Liver (tissue), 3 donors: ENCODE data around the gene STT3B.

Experiments used
- ATF3 ChIP-seq: IDR thresholded peaks from 2 replicates; pipeline ENCODE4 v1.6.1; 2016; ENCODE audit warnings: antibody characterized with exemption
- CTCF ChIP-seq: fragments of 150-350 bp; IDR thresholded peaks from 2 replicates; pipeline ENCODE4 v1.5.1; 2017; ENCODE audit warnings: improper control_type of control experiment, low read depth, low read length; ENCODE audit not compliant: missing input control
- EGR1 ChIP-seq, 2 donors: IDR thresholded peaks; 2 replicates each; pipeline ENCODE4 v1.6.1; 2016 to 2018; ENCODE audit warnings: antibody characterized with exemption in 2 of 2, low read depth in 2 of 2
- GABPA ChIP-seq, 2 donors: IDR thresholded peaks in 1 of 2; conservative IDR thresholded peaks in 1 of 2; 2 replicates each; pipeline ENCODE4 v1.6.1; 2016; ENCODE audit warnings: antibody characterized with exemption in 2 of 2, mild to moderate bottlenecking in 1 of 2, moderate library complexity in 1 of 2
- HNF4A ChIP-seq, 2 donors: conservative IDR thresholded peaks; 2 replicates each; pipeline ENCODE4 v1.6.1; 2016; ENCODE audit warnings: antibody characterized with exemption in 2 of 2, mild to moderate bottlenecking in 2 of 2
- RAD21 ChIP-seq, 2 donors: IDR thresholded peaks; 2 replicates each; pipeline ENCODE4 v1.6.1; 2016; ENCODE audit warnings: antibody characterized with exemption in 2 of 2, mild to moderate bottlenecking in 2 of 2
- REST ChIP-seq: IDR thresholded peaks from 2 replicates; pipeline ENCODE4 v1.6.1; 2016; ENCODE audit warnings: antibody characterized with exemption, mild to moderate bottlenecking
- RXRA ChIP-seq, 2 donors: IDR thresholded peaks; 2 replicates each; pipeline ENCODE4 v1.6.1; 2017 to 2018; ENCODE audit warnings: antibody characterized with exemption in 2 of 2, mild to moderate bottlenecking in 1 of 2
- SP1 ChIP-seq: IDR thresholded peaks from 2 replicates; pipeline ENCODE4 v1.6.1; 2018; ENCODE audit warnings: antibody characterized with exemption, mild to moderate bottlenecking
- donor health status: healthy.
- donor health status: healthy.

GRCh38 chr3:31596176-31596575 lies 63.5 kb downstream of the STT3B start:
- TF ChIP-seq GABPA (IDR thresholded peaks at IDR 0.05 in 1 of 2, conservative IDR thresholded peaks at IDR 0.05 in 1 of 2) = no peak
- TF ChIP-seq CTCF = no peak
- no peak for TF ChIP-seq SP1
- no peak for TF ChIP-seq RAD21 (IDR thresholded peaks at IDR 0.05)
- no peak for TF ChIP-seq RXRA (IDR thresholded peaks at IDR 0.05)
- TF ChIP-seq EGR1 (IDR thresholded peaks at IDR 0.05; ENCODE audit: low read depth in 2 of 2) = no peak
- TF ChIP-seq REST = no peak
- no peak for TF ChIP-seq ATF3
- TF ChIP-seq HNF4A (conservative IDR thresholded peaks at IDR 0.05) = no peak
